GM23338 (cell line): ENCODE results near the gene MADCAM1. TPM values are rescaled to one million over a fixed set of nuclear protein-coding genes. Genes with fewer than 3 reads are reported as not detected.

Experiments used
- ATAC-seq: fragments of 200-7000 bp; cut with Tn5 transposase; 3 replicates; pipeline ENCODE4 v1.9.1; 2020
- DNase-seq: peaks from one replicate; pipeline ENCODE4 v3.0.0-alpha.2; 2015; ENCODE audit warnings: low spot score
- H2AFZ ChIP-seq: fragments of 200-600 bp; sonication (generic); 2 replicates; pipeline ENCODE4 v1.8.0; 2016; ENCODE audit warnings: antibody characterized with exemption, mild to moderate bottlenecking, moderate library complexity
- H3F3A ChIP-seq: fragments of 200-600 bp; sonication (generic); replicated peaks from 2 replicates; pipeline ENCODE4 v1.8.0; 2017; ENCODE audit warnings: antibody characterized with exemption, mixed run types, low read depth
- H3K27ac ChIP-seq: fragments of 200-600 bp; sonication (generic); 2 replicates; pipeline ENCODE4 v1.6.1; 2016; ENCODE audit warnings: low read depth
- H3K27me3 ChIP-seq: fragments of 200-600 bp; sonication (generic); 2 replicates; pipeline ENCODE4 v1.8.0; 2016; ENCODE audit warnings: mild to moderate bottlenecking, mixed run types, moderate library complexity; ENCODE audit not compliant: insufficient read depth
- H3K36me3 ChIP-seq: fragments of 200-600 bp; sonication (generic); 2 replicates; pipeline ENCODE4 v1.8.0; 2016; ENCODE audit warnings: mild to moderate bottlenecking; ENCODE audit not compliant: insufficient read depth
- H3K4me1 ChIP-seq: fragments of 200-600 bp; sonication (generic); 2 replicates; pipeline ENCODE4 v1.8.0; 2016; ENCODE audit warnings: mild to moderate bottlenecking, moderate library complexity; ENCODE audit not compliant: insufficient read depth
- H3K4me2 ChIP-seq: fragments of 200-600 bp; sonication (generic); 2 replicates; pipeline ENCODE4 v1.7.1; 2017; ENCODE audit warnings: mixed run types
- H3K4me3 ChIP-seq: fragments of 200-600 bp; sonication (generic); 2 replicates; pipeline ENCODE4 v1.6.1; 2016; ENCODE audit warnings: mixed run types
- H3K79me2 ChIP-seq: fragments of 200-600 bp; sonication (generic); replicated peaks from 2 replicates; pipeline ENCODE4 v1.8.0; 2017; ENCODE audit warnings: mild to moderate bottlenecking; ENCODE audit not compliant: insufficient read depth
- H3K9me2 ChIP-seq: fragments of 200-600 bp; sonication (generic); 2 replicates; pipeline ENCODE4 v1.8.0; 2017; ENCODE audit not compliant: insufficient read depth
- H4K20me1 ChIP-seq: fragments of 200-600 bp; sonication (generic); replicated peaks from 2 replicates; pipeline ENCODE4 v1.8.0; 2017; ENCODE audit warnings: mild to moderate bottlenecking; ENCODE audit not compliant: insufficient read depth
- H3K27ac Mint-ChIP-seq: 2 replicates; pipeline ENCODE4 v1.8.0; 2020; ENCODE audit warnings: inconsistent platforms, mild to moderate bottlenecking, moderate library complexity, mixed read lengths
- H3K27me3 Mint-ChIP-seq: 3 replicates; pipeline ENCODE4 v1.8.0; 2022; ENCODE audit warnings: low read depth, mild to moderate bottlenecking, moderate library complexity, mixed read lengths, inconsistent platforms; ENCODE audit not compliant: insufficient read depth, poor library complexity
- H3K36me3 Mint-ChIP-seq: 3 replicates; pipeline ENCODE4 v1.8.0; 2021; ENCODE audit warnings: low read depth, mild to moderate bottlenecking, inconsistent platforms, moderate library complexity, mixed read lengths
- H3K4me1 Mint-ChIP-seq: 3 replicates; pipeline ENCODE4 v1.8.0; 2020; ENCODE audit warnings: mild to moderate bottlenecking, inconsistent platforms, mixed read lengths
- H3K4me3 Mint-ChIP-seq: 3 replicates; pipeline ENCODE4 v1.8.0; 2021; ENCODE audit warnings: moderate library complexity, mild to moderate bottlenecking, inconsistent platforms, mixed read lengths
- H3K9me3 Mint-ChIP-seq: 3 replicates; pipeline ENCODE4 v1.8.0; 2020; ENCODE audit warnings: moderate library complexity, mild to moderate bottlenecking, inconsistent platforms, mixed read lengths
- EZH2 ChIP-seq: fragments of 200-600 bp; sonication (generic); IDR thresholded peaks from one replicate; pipeline ENCODE4 v1.8.0; 2017; ENCODE audit warnings: antibody characterized with exemption, mild to moderate bottlenecking, low read depth; ENCODE audit not compliant: unreplicated experiment
- EZH2phosphoT487 ChIP-seq: fragments of 200-600 bp; sonication (generic); IDR thresholded peaks from one replicate; pipeline ENCODE4 v1.8.1; 2018; ENCODE audit warnings: antibody characterized with exemption; ENCODE audit not compliant: unreplicated experiment
- NANOG ChIP-seq: IDR thresholded peaks from 2 replicates; pipeline ENCODE4 v1.6.1; 2016; ENCODE audit warnings: antibody characterized with exemption, borderline replicate concordance
- STAT1 ChIP-seq: IDR thresholded peaks from one replicate; pipeline ENCODE4 v1.6.1; 2016; ENCODE audit warnings: antibody characterized with exemption; ENCODE audit not compliant: unreplicated experiment
- ZNF114 ChIP-seq: fragments of 250-450 bp; sonication (Bioruptor Pico); IDR thresholded peaks from 2 replicates; pipeline ENCODE4 v1.5.0; 2020; ENCODE audit warnings: mild to moderate bottlenecking, moderate library complexity
- ZNF331 ChIP-seq: fragments of 250-450 bp; sonication (Bioruptor Pico); IDR thresholded peaks from 2 replicates; pipeline ENCODE4 v1.5.0; 2020; ENCODE audit warnings: low read depth, mild to moderate bottlenecking, moderate library complexity
- polyA plus RNA-seq: library from polyadenylated mRNA; unstranded; fragments of >200 nt; fragmentation: Nextera tagmentation; extraction: Ambion mirVana; gene quantifications from 2 replicates; pipeline ENCODE4 v1.2.1, GENCODE V29; 2016
- total RNA-seq: library from RNA; depleted of rRNA; stranded (reverse); fragments of >200 nt; shearing (Covaris generic); gene quantifications from 2 replicates; pipeline ENCODE4 v1.2.3, GENCODE V29; 2014
- TF ChIP-seq, protein P1 (sequence below), 2 experiments: fragments of 200-600 bp in 1 of 2; sonication (generic) in 1 of 2; conservative IDR thresholded peaks; 2 replicates each; pipeline versions ENCODE4 v1.5.1 to v1.6.1; 2016 to 2017; ENCODE audit warnings: antibody characterized with exemption in 2 of 2, low read depth in 2 of 2, mild to moderate bottlenecking in 2 of 2, moderate library complexity in 1 of 2
- TF ChIP-seq, protein P2 (sequence below): IDR thresholded peaks from one replicate; pipeline ENCODE4 v1.6.1; 2018; ENCODE audit warnings: antibody characterized with exemption; ENCODE audit not compliant: unreplicated experiment

The MADCAM1 gene
- total and polyA plus RNA-seq, 2 experiments from 2014 or later = 2.1 to 2.5 TPM

DNA sequence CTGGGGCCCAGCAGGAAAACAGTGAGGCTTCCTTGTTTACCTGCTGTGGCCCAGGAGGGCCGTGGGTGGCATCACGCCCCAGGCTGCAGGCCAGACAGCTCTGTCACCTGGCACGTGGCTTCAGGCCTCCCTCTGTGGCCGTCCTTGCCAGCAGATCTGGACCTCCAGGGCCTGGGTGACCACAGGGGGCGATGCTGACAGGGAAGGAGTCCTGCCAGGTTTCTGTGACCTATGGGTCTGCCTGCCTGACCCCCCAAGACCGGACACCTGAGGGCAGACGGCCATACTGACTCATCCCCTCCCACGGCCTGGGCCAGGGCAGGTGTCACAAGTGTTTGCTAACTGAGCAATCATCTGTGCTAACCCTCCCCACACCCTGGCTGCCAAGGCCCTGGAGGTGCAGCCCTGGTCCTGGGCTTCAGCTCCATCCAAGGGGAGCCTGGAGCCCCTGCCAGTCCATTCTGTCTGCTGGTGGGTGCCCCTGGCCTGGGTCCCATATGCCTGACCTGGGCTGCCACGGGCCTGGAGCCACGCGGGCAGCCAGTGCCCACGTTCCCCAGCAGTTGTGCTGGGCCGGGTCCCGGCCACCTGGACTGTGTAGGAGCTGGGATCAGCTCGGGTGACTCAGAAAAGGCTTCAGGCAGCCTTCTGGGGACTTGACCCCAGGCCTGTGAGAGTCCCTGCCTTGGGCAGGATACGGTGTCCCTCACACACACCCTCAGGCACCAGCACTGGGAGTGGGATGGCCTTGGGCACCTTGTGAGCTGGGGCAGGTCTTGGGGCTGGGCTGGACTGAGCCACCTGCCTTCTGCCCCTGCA lies 38.9 kb downstream of the MADCAM1 start:
- Mint-ChIP-seq H3K27me3 (peaks cover 10% of the 10 kb centered on the region), H3K4me3 (no peak overlapping the region), H3K9me3 (peaks cover 2% of the 10 kb centered on the region; the same call in 1 of the 3 replicates), H3K27ac (no peak overlapping the region), H3K36me3 (peaks cover 21% of the 10 kb centered on the region), H3K4me1 (peaks cover 3% of the 10 kb centered on the region)
- TF ChIP-seq, protein P1, sequence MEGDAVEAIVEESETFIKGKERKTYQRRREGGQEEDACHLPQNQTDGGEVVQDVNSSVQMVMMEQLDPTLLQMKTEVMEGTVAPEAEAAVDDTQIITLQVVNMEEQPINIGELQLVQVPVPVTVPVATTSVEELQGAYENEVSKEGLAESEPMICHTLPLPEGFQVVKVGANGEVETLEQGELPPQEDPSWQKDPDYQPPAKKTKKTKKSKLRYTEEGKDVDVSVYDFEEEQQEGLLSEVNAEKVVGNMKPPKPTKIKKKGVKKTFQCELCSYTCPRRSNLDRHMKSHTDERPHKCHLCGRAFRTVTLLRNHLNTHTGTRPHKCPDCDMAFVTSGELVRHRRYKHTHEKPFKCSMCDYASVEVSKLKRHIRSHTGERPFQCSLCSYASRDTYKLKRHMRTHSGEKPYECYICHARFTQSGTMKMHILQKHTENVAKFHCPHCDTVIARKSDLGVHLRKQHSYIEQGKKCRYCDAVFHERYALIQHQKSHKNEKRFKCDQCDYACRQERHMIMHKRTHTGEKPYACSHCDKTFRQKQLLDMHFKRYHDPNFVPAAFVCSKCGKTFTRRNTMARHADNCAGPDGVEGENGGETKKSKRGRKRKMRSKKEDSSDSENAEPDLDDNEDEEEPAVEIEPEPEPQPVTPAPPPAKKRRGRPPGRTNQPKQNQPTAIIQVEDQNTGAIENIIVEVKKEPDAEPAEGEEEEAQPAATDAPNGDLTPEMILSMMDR (conservative IDR thresholded peaks at IDR 0.05; ENCODE audit: low read depth in 2 of 2) = 0 out of 4 replicates have a peak, but pooled peaks of 1 of the 2 experiments have one; percentile 6
- no peak for TF ChIP-seq EZH2
- H3K4me3 ChIP-seq = no peak overlapping the region
- peaks cover 25% of the 10 kb centered on the region for H3K79me2 ChIP-seq
- no peaks in the 10 kb centered on the region for H3K27me3 ChIP-seq
- peaks cover 10% of the 10 kb centered on the region for H3F3A ChIP-seq
- no peak overlapping the region for H2AFZ ChIP-seq
- H3K27ac ChIP-seq = no peak overlapping the region
- DNase-seq = no peak
- H3K4me2 ChIP-seq = no peak overlapping the region
- peaks cover 17% of the 10 kb centered on the region for H4K20me1 ChIP-seq
- H3K9me2 ChIP-seq = no peaks in the 10 kb centered on the region
- ATAC-seq = no peak
- no peaks in the 10 kb centered on the region; the same call in 1 of the 2 replicates for H3K4me1 ChIP-seq
- no peaks in the 10 kb centered on the region; the same call in 1 of the 2 replicates for H3K36me3 ChIP-seq

DNA sequence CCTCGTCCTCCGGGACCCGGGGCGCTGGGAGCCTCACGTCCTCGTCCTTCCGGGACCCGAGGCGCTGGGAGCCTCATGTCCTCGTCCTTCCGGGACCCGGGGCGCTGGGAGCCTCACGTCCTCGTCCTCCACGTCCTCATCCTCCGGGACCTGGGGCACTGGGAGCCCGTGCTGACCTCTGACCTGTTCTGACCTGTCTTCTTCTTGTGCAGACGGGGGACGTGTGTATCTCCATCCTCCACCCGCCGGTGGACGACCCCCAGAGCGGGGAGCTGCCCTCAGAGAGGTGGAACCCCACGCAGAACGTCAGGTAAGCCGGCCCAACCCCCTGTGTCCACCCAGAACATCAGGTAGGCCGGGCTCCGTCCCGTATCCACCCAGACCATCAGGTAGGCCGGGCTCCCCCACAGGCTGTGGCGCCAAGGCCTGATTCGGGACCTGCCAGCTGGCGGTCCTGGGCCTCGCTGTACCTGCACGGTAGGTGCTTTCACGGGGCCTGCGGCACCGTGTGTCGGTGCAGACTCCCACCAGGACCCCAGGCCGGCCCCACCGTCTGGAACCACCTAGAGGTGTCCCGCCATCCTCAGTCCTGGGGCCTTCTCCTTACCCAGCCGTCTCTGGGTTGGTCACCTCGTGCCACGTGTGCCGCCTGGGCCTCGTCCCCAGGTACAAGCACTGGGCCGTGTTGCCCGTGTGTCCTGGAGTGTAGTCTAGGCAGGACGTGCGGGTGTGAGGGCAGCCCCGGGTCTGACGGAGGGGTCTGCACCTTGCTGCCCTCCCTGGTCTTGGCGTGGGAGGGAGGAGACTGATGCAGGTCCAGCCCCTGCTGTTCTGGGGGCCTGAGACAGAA lies 40.0 kb downstream of the MADCAM1 start:
- H3K9me2 ChIP-seq = no peaks in the 10 kb centered on the region
- peaks cover 25% of the 10 kb centered on the region for H3K79me2 ChIP-seq
- H3K9me3 Mint-ChIP-seq = peaks cover 2% of the 10 kb centered on the region; the same call in 1 of the 3 replicates
- no peaks in the 10 kb centered on the region; the same call in 1 of the 2 replicates for H3K36me3 ChIP-seq
- H3F3A ChIP-seq = 0 out of 2 replicates have a peak, but pooled peaks cover 8% of the 10 kb centered on the region
- peaks cover 8% of the 10 kb centered on the region for H3K27me3 Mint-ChIP-seq
- TF ChIP-seq, protein P1 (conservative IDR thresholded peaks at IDR 0.05; ENCODE audit: low read depth in 2 of 2) = no peak
- TF ChIP-seq, protein P2, sequence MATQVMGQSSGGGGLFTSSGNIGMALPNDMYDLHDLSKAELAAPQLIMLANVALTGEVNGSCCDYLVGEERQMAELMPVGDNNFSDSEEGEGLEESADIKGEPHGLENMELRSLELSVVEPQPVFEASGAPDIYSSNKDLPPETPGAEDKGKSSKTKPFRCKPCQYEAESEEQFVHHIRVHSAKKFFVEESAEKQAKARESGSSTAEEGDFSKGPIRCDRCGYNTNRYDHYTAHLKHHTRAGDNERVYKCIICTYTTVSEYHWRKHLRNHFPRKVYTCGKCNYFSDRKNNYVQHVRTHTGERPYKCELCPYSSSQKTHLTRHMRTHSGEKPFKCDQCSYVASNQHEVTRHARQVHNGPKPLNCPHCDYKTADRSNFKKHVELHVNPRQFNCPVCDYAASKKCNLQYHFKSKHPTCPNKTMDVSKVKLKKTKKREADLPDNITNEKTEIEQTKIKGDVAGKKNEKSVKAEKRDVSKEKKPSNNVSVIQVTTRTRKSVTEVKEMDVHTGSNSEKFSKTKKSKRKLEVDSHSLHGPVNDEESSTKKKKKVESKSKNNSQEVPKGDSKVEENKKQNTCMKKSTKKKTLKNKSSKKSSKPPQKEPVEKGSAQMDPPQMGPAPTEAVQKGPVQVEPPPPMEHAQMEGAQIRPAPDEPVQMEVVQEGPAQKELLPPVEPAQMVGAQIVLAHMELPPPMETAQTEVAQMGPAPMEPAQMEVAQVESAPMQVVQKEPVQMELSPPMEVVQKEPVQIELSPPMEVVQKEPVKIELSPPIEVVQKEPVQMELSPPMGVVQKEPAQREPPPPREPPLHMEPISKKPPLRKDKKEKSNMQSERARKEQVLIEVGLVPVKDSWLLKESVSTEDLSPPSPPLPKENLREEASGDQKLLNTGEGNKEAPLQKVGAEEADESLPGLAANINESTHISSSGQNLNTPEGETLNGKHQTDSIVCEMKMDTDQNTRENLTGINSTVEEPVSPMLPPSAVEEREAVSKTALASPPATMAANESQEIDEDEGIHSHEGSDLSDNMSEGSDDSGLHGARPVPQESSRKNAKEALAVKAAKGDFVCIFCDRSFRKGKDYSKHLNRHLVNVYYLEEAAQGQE = no peak
- no peak for TF ChIP-seq ZNF331 (CRISPR knock-in tag)
- no peak for TF ChIP-seq EZH2phosphoT487
- TF ChIP-seq STAT1 = no peak
- no peak for TF ChIP-seq ZNF114 (CRISPR knock-in tag)
- TF ChIP-seq EZH2 = no peak
- no peak for TF ChIP-seq NANOG
- H3K36me3 Mint-ChIP-seq = peaks cover 21% of the 10 kb centered on the region
- no peak overlapping the region for H2AFZ ChIP-seq
- H3K4me1 Mint-ChIP-seq = peaks cover 3% of the 10 kb centered on the region
- H3K27ac Mint-ChIP-seq = no peak overlapping the region
- H3K4me3 Mint-ChIP-seq = no peak overlapping the region
- H3K4me1 ChIP-seq = no peaks in the 10 kb centered on the region; the same call in 1 of the 2 replicates
- no peak overlapping the region for H3K4me2 ChIP-seq
- H3K27me3 ChIP-seq = no peaks in the 10 kb centered on the region
- DNase-seq (no peak), ATAC-seq (no peak)
- H3K27ac ChIP-seq = no peak overlapping the region
- peaks cover 17% of the 10 kb centered on the region for H4K20me1 ChIP-seq
- no peak overlapping the region for H3K4me3 ChIP-seq
